DMS79 treated with DMSO at 0.1 percent for 48 hours (cell line): Measurements from ENCODE around the gene HGS.

Experiments used
- DNase-seq: peaks from one replicate; lab custom pipeline; 2025; lab: John Stamatoyannopoulos, UW

The HGS gene

GRCh38 chr17:81703747-81704654, 20.2 kb downstream of the HGS start:
- DNase-seq, result no peak

- DNase-seq, result no peak
These were observed 21.9 kb downstream of the HGS start for GRCh38 chr17:81705518-81706231.

GRCh38 chr17:81706232-81706611, 22.4 kb downstream of the HGS start:
- no peak for DNase-seq

- no peak for DNase-seq
These were observed 23.2 kb downstream of the HGS start for GRCh38 chr17:81706757-81707624.

GRCh38 chr17:81707725-81708646, 24.2 kb downstream of the HGS start:
- no peak for DNase-seq

- no peak for DNase-seq
These were observed 25.0 kb downstream of the HGS start for GRCh38 chr17:81708739-81709185.

- peak; percentile 5 for DNase-seq
These were observed 26.9 kb downstream of the HGS start for GRCh38 chr17:81710514-81711308.

GRCh38 chr17:81711814-81712467, 28.1 kb downstream of the HGS start, which contains the start of gene SLC25A10:
Gene SLC25A10 (plus strand): TSS chr17:81712284. CDS start chr17:81712427, 143 bp downstream.
- DNase-seq, result peak; percentile 14

- DNase-seq, result peak; percentile 1
These were observed 28.7 kb downstream of the HGS start for GRCh38 chr17:81712468-81713003.

- DNase-seq, result no peak
These were observed 29.3 kb downstream of the HGS start for GRCh38 chr17:81713004-81713555.

- DNase-seq, result no peak
These were observed 30.0 kb downstream of the HGS start for GRCh38 chr17:81713556-81714411.

- no peak for DNase-seq
These were observed 30.7 kb downstream of the HGS start for GRCh38 chr17:81714412-81715106.

GRCh38 chr17:81715107-81715871, 31.5 kb downstream of the HGS start:
- no peak for DNase-seq

GRCh38 chr17:81715872-81716673, 32.3 kb downstream of the HGS start:
- DNase-seq, result no peak

GRCh38 chr17:81716674-81716996, 32.8 kb downstream of the HGS start:
- no peak for DNase-seq
